ENCODE results near the gene SERAC1.
A peak's percentile ranks its signal among the peaks of the same experiment; 100 is the strongest.

Gene SERAC1

DNA sequence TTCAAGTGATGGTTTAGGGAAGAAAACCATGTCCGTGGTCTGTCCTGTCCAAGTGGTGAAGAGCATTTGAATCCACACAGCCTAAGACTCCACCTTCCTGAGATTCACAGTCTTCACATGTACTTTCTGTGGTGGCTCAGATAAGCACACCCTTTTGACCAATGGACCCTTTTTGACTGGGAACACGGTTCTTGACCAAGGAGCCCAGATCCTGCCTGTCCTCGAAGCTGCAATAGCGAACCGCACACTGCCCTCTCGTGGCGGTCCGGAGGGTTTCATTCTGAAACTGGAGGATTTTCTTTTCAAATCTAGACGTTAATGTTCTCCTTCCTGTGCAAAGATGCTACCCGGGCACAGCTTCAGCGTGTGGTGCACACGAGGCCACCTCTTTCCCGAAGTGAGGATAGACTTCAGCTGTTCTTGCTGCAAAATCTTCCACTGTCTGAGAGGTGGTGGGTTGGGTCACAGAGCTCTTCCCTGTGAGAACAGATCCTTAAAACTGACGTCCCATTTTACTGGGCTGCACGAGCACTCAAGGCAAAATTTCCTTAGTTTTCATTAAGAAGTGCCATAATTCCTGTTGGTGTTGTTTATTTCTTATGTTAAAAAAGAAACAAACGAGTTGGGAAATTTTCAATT lies 95.9 kb downstream of the SERAC1 start:
- peak; percentile 83 for DNase-seq

- DNase-seq: no peak
Measured at GRCh38 chr6:158071121-158072082, 96.7 kb downstream of the SERAC1 start.

DNA sequence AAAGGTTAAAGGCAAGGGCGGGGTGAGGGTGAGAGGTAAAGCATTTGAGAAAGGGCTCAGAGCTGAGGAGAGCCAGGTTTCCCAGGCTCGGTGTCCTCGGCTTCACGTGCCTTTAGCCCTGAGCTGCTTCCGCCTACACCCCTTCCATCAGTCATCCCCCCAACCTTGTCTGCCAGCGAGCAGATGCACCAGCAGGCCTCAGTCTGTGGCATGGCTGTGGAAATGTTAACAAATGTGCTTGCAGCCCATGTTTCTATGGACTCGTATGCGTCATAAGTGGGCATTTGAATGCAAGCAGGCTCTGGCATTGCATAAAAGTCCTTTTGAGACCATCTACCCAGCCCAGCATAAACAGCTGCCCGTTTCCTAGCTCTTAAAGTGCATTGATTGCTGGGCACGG lies 97.5 kb downstream of the SERAC1 start:
- no peak for DNase-seq

- no peak for DNase-seq
Measured at GRCh38 chr6:158069800-158070195, 98.3 kb downstream of the SERAC1 start.

GRCh38 chr6:158068893-158069799 lies 98.9 kb downstream of the SERAC1 start:
- DNase-seq: no peak

DNA sequence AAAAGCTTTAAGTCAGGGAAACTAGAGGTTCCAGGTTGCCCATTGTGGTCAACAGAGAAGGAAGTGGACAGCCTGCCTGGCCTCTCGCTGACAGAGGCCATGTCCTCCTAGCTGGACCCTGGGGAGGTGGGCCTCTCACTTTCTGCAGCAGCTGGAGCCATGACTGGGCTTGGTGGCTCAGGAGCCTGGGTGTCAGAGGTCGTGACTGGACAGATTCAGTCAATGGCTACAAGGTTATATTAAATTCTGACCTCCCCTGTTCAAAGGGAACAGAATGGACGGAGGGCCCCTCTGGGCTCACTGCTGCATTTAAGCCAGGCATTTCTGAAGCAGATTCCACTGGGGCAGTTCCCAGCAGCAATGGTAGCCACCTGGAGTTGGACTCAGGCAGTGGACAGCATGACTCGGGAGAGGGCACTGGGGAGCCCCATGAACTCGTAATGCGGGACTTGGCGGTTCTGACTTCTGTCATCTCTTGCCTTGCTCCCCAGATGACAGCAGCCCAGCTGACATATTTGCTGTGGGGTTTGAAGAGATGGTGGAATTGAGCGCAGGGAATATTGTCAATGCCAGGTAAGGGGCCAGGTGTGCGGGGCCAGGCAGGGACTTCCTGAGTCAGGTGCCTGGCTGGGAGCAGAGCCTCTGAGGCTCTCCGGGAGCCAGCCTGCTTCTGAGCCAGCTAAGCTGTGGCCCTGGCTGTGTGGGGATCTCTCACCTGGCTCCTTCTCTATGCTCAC lies 99.7 kb downstream of the SERAC1 start:
- no peak for DNase-seq

- no peak for DNase-seq
Measured at GRCh38 chr6:158067436-158068015, 100.5 kb downstream of the SERAC1 start.

DNA sequence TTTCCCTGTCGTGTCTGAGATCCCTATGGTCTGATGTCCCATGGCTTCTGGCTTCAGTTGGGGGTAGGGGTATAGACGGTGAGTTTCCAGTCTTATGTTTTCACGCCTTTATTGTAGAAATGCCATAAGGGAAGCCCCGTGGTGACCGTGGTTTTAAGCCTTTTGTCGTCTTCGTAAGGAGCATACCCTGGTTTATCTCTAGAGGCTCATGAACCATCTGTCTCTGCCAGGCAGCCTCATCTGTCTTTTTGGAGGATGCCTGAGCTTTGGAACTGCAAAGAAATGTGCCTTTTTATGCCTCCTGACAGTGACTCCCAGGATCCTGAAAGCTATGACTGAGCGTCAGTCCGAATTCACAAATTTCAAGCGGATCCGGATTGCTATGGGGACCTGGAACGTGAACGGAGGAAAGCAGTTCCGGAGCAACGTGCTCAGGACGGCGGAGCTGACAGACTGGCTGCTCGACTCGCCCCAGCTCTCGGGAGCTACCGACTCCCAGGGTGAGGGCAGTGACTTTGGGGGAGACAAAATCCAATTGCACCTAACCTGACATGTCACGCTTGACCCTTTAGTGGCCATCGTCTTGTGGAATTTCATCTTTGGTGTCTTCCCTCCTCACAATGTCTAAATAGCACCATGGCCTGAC lies 101.8 kb downstream of the SERAC1 start:
- no peak for DNase-seq

GRCh38 chr6:158064725-158065251 lies 103.3 kb downstream of the SERAC1 start:
- no peak for DNase-seq

DNA sequence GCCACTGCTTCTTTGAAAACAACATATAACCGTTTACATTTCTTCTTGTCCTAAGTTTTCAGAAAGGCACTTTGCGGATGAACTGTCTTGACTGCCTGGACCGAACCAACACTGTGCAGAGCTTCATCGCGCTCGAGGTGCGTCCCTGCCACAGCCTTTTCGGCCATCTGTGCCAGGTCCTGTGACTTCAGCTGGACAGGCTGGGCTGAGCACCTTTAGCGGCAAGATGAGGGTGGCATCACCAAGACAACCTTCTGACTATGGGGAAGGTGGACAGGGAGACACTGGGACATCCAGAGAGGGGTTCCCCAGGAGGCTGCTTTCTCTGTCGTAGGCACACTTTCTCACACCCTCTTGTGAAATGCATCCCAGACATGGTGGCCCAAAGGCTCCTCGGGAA lies 104.3 kb downstream of the SERAC1 start:
- no peak for DNase-seq

DNA sequence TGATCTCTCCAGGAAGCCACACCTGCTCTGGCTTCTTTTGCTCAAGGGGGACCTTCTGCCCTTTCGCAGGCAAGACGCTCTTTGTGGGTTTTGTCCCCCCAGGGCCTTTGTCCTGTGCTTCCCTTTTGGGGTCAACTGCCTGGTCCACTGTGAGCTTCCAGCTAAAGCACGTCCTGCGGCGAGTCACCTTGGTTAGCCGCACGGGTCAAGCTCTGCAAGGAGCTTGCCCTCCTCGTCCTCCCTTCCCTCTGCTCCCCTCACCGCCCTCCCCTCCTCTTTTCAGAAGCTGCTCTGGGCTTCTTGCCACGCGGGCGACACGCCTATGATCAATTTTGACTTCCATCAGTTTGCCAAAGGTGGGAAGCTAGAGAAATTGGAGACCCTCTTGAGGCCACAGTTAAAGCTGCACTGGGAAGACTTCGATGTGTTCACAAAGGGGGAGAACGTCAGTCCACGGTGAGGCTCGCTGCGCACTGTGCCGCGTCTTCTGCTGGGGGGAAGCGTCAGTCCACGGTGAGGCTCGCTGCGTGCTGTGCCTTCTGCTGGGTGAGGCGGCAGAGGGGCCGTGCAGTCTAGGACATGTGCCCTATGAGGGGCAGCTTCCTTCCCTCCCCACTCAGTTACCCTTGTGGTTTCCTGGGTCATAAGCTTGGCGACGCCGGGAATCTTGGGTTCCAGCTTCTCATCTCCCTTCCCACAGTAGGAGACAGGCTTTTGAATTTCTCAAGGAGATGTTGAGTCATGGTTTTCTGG lies 106.2 kb downstream of the SERAC1 start:
- DNase-seq: no peak

DNA sequence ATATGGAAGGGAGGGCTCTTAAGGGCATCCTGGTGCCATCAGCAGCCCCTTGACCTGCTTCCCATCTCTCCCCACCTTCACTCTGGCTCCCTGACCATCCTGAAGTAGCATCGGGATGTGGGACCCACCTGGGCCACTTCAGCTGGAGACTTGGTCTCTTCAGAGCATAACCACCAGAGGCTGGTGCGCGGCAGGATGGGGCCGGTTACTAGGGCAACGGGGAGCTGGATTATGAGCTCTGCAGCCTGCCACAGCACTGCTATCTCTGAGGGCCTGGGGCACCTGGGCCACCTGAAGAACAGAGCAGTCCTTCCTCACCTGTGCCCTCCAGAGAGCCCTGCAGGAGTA lies 106.7 kb downstream of the SERAC1 start:
- no peak for DNase-seq

- DNase-seq: peak; percentile 81
Measured at GRCh38 chr6:158060455-158061360, 107.4 kb downstream of the SERAC1 start.

Data from eye (tissue), 1 donor.